Choroid plexus epithelial cell (primary cell): ENCODE measurements around the gene NPFF.
A peak's percentile ranks its signal among the peaks of the same experiment; 100 is the strongest.
"Not testable (repeated sequence)": the region's sequence is repeated elsewhere in the genome, so short reads cannot be mapped to it uniquely, and the experiment has no call there.

Experiments
- DNase-seq: peaks from one replicate; pipeline ENCODE4 v3.0.0-alpha.2; 2010; ENCODE audit warnings: low read depth
- H3K4me3 ChIP-seq: 2 replicates; pipeline ENCODE4 v1.5.1; 2011; ENCODE audit warnings: low read depth, mild to moderate bottlenecking, control low read depth, low read length, moderate library complexity
- TF ChIP-seq, protein P1 (sequence below): conservative IDR thresholded peaks from 2 replicates; pipeline ENCODE4 v1.5.1; 2011; ENCODE audit warnings: low read depth, mild to moderate bottlenecking, control low read depth, inconsistent platforms, low read length, moderate library complexity

The NPFF gene

DNA sequence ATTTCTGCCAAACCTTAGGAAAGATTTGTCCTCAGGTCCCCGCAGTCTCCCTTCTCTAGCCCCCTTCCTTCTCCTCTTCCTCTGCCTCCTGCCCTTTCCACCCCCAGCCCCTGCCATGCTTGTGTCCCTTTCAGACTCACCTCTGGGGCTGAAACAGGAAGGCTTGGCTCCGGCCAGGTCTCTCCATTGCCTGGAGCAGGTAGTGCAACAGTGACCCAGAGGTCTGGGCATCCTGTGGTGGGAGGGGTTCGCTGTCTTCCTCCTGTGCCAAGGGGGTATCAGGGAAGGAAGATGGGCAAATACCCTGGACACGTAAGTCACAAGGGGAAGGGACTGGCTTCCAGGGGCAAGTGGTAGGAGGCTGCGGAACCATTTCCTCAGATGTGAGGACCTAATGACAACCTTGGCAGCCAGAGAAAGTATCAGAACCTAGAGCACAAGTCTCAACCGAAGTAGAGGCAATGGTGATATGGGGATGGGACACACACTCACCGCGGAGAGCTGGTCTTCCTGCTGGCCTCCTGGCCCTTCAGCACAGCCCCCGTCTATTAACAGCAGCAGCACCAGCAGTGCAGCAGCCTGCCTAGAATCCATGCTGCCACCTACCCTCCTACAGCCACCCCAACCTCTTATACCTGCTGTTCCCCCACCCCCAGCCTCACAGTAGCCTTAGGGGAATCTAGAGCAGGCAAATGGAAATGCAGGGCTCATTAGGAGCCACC, at the start of gene NPFF:
Gene NPFF, minus strand, starts transcription at position 604 of the 722 bp plus-strand sequence. Its CDS starts 10 bp downstream, at position 594.
- no peak within 1 kb of the TSS for H3K4me3 ChIP-seq
- no peak for DNase-seq
- TF ChIP-seq, protein P1, sequence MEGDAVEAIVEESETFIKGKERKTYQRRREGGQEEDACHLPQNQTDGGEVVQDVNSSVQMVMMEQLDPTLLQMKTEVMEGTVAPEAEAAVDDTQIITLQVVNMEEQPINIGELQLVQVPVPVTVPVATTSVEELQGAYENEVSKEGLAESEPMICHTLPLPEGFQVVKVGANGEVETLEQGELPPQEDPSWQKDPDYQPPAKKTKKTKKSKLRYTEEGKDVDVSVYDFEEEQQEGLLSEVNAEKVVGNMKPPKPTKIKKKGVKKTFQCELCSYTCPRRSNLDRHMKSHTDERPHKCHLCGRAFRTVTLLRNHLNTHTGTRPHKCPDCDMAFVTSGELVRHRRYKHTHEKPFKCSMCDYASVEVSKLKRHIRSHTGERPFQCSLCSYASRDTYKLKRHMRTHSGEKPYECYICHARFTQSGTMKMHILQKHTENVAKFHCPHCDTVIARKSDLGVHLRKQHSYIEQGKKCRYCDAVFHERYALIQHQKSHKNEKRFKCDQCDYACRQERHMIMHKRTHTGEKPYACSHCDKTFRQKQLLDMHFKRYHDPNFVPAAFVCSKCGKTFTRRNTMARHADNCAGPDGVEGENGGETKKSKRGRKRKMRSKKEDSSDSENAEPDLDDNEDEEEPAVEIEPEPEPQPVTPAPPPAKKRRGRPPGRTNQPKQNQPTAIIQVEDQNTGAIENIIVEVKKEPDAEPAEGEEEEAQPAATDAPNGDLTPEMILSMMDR, result no peak

DNA sequence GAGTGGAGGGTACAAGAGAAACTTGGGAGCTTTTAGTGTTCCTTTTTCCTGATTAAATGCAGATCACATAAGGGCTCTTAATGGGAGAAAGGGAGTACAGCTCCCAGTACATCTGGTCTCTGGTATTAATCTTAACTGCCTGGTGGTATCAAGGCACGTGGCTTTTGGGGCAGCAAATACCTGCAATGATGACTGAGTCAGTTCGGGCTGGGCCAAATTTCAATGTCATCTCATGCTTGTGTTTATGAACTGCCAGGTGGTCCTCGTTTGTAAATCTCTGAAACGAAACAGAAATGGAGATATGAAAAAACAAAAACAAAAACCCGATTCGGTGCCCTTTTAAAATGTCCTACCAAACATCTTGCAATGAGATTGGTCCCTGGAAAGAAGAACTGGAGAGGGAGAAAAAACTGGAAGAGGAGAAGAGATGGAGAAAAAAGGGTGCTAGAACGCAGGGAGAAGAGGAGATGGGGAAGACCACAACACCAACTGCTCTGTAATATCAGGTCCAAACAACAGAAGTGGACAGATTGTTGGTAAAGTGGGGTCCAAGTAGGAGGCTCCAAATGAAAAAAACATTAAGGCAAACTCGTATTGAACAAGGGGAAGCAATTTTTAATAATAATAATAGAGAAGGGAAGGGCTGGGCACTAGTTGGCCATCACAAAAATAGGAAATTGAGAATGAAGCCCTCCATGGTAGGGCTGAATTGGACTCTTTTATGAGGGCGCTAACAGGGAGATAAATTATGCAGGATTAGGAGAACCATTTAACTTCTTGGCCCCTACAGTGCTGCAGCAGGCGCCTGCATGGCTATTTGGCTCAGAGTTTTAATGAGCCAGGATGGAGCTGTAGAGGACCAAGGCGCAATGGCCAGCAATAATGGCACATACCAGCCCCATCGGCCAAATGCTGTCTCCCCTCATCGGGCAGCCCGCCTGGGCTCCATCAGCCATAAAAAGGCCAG, 45.4 kb upstream of the NPFF start:
- no peak overlapping the region for H3K4me3 ChIP-seq
- no peak for DNase-seq
- TF ChIP-seq, protein P1, result no peak

DNA sequence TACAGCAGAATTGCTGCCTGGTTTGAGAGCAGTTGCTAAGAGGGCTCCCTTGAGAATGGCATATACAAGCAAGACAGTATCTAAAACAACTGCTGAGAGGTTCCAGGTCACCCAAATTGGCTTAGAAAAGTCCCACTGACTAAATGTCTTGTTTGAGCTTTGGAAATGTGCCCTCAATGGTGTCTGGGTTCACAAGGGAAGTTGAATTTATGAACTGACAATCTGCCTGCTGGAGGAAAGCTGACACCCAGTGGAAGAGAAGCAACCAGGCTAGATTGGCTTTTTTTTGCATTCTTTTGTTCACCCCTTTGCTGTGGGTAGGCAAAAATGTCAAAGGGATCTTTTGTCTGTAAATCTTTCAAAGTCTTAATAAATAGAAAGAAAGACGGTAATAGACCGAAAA, 44.6 kb upstream of the NPFF start:
- TF ChIP-seq, protein P1, result peak; percentile 9
- H3K4me3 ChIP-seq, result no peak overlapping the region
- DNase-seq, result peak; percentile 28

GRCh38 chr12:53550595-53550994, 43.3 kb upstream of the NPFF start:
- TF ChIP-seq, protein P1, result no peak
- no peak overlapping the region for H3K4me3 ChIP-seq
- DNase-seq, result peak; percentile 94

- not testable (repeated sequence) for H3K4me3 ChIP-seq, DNase-seq
Measured at GRCh38 chr12:53550131-53550530, 42.8 kb upstream of the NPFF start.

DNA sequence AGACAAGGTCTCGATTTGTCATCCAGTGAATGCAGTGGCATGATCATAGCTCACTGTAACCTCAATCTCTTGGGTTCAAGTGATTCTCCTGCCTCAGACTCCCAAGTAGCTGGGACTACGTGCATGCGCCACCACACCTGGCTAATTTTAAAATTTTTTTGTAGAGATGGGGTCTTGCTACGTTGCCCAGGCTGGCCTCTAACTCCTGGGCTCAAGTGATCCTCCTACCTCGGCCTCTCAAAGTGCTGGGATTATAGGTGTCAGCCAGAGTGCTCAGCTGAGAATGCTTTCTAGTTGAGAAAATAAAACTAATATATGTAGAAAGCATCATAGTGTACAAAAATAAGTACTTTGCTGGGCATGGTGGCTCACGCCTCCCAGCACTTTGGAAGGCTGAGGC, 41.1 kb upstream of the NPFF start:
- not testable (repeated sequence) for DNase-seq, H3K4me3 ChIP-seq

- peak; percentile 90 for DNase-seq
- no peak overlapping the region for H3K4me3 ChIP-seq
- TF ChIP-seq, protein P1, result peak; percentile 100
Measured at GRCh38 chr12:53543539-53543938, 36.3 kb upstream of the NPFF start.

GRCh38 chr12:53539526-53539925, 32.2 kb upstream of the NPFF start:
- H3K4me3 ChIP-seq, result no peak overlapping the region
- TF ChIP-seq, protein P1, result no peak
- no peak for DNase-seq
